ENCODE results near the gene SPOPL.
"Not testable (repeated sequence)": the region's sequence is repeated elsewhere in the genome, so short reads cannot be mapped to it uniquely, and the experiment has no call there.

DNA sequence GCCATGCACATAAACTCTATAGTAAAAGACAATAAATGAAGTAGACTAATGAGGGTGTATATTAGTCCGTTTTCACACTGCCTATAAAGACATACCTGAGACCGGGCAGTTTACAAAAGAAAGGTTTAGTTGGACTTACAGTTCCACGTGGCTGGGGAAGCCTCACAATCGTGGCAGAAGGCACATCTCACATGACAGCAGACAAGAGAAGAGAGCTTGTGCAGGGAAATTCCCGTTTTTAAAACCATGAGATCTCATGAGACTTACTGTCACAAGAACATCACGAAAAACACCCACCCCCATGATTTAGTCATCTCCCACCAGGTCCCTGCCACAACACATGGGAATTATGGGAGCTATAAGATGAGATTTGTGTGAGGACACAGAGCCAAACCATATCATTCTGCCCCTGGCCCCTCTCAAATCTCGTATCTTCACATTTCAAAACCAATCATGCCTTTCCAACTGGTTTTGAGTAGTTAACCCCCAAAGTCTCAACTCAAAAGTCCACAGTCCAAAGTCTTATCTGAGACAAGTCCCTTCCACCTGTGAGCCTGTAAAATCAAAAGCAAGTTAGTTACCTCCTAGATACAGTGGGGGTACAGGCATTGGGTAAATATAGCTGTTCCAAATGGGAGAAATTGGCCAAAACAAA lies 21.6 kb downstream of the SPOPL start:
- not testable (repeated sequence) for TF ChIP-seq POLR2AphosphoS5 (IDR thresholded peaks at IDR 0.05; ENCODE audit: low read depth)
- TF ChIP-seq, protein P1, sequence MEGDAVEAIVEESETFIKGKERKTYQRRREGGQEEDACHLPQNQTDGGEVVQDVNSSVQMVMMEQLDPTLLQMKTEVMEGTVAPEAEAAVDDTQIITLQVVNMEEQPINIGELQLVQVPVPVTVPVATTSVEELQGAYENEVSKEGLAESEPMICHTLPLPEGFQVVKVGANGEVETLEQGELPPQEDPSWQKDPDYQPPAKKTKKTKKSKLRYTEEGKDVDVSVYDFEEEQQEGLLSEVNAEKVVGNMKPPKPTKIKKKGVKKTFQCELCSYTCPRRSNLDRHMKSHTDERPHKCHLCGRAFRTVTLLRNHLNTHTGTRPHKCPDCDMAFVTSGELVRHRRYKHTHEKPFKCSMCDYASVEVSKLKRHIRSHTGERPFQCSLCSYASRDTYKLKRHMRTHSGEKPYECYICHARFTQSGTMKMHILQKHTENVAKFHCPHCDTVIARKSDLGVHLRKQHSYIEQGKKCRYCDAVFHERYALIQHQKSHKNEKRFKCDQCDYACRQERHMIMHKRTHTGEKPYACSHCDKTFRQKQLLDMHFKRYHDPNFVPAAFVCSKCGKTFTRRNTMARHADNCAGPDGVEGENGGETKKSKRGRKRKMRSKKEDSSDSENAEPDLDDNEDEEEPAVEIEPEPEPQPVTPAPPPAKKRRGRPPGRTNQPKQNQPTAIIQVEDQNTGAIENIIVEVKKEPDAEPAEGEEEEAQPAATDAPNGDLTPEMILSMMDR (IDR thresholded peaks at IDR 0.05; ENCODE audit: insufficient read depth, low read length), result not testable (repeated sequence)
